Smooth muscle cell (in vitro differentiated cells): ENCODE results near the gene PMS1. TPM values are rescaled to one million over a fixed set of nuclear protein-coding genes. Genes with fewer than 3 reads are reported as not detected.

Source experiments
- DNase-seq: peaks from one replicate; lab custom pipeline; 2025; ENCODE audit not compliant: unreplicated experiment; lab: John Stamatoyannopoulos, UW
- H2AFZ ChIP-seq: fragments of 200-600 bp; sonication (generic); 2 replicates; pipeline ENCODE4 v1.6.0; 2016; ENCODE audit warnings: antibody characterized with exemption, low read depth, mild to moderate bottlenecking
- H3F3A ChIP-seq: fragments of 200-600 bp; sonication (generic); 2 replicates; pipeline ENCODE4 v1.6.0; 2017; ENCODE audit warnings: antibody characterized with exemption, low read depth
- H3K27ac ChIP-seq: fragments of 200-600 bp; sonication (generic); 2 replicates; pipeline ENCODE4 v1.5.1; 2016; ENCODE audit warnings: low read depth, mild to moderate bottlenecking
- H3K27me3 ChIP-seq: fragments of 200-600 bp; sonication (generic); 2 replicates; pipeline ENCODE4 v1.6.1; 2016; ENCODE audit warnings: low read depth, mild to moderate bottlenecking
- H3K36me3 ChIP-seq: fragments of 200-600 bp; sonication (generic); 2 replicates; pipeline ENCODE4 v1.5.1; 2016; ENCODE audit warnings: low read depth
- H3K4me1 ChIP-seq: fragments of 200-600 bp; sonication (generic); 2 replicates; pipeline ENCODE4 v1.5.1; 2016; ENCODE audit warnings: low read depth
- H3K4me2 ChIP-seq: fragments of 200-600 bp; sonication (generic); 2 replicates; pipeline ENCODE4 v1.6.0; 2016; ENCODE audit warnings: mild to moderate bottlenecking
- H3K4me3 ChIP-seq: fragments of 200-600 bp; sonication (generic); 2 replicates; pipeline ENCODE4 v1.5.1; 2016; ENCODE audit warnings: mild to moderate bottlenecking
- H3K79me2 ChIP-seq: fragments of 200-600 bp; sonication (generic); 2 replicates; pipeline ENCODE4 v1.6.0; 2016; ENCODE audit warnings: low read depth, mild to moderate bottlenecking
- H3K9ac ChIP-seq: fragments of 200-600 bp; sonication (generic); 2 replicates; pipeline ENCODE4 v1.6.0; 2016; ENCODE audit warnings: low read depth
- H3K9me3 ChIP-seq: fragments of 200-600 bp; sonication (generic); replicated peaks from 2 replicates; pipeline ENCODE4 v1.5.1; 2016; ENCODE audit warnings: low read depth
- H4K20me1 ChIP-seq: fragments of 200-600 bp; sonication (generic); 2 replicates; pipeline ENCODE4 v1.6.0; 2016; ENCODE audit warnings: low read depth
- CTCF ChIP-seq: fragments of 200-600 bp; sonication (generic); IDR thresholded peaks from 2 replicates; pipeline ENCODE4 v1.5.1; 2017; ENCODE audit warnings: borderline replicate concordance, mild to moderate bottlenecking, antibody characterized with exemption; ENCODE audit not compliant: insufficient read depth, poor library complexity, severe bottlenecking
- WGBS: methylation state at CpG from one replicate; pipeline ENCODE4 v1.1.7; 2016; ENCODE audit warnings: low lambda C conversion rate; 5-methylcytosine and 5-hydroxymethylcytosine counted together
- polyA plus RNA-seq: library from polyadenylated mRNA; unstranded; fragments of >200 nt; fragmentation: Nextera tagmentation; extraction: Ambion mirVana; gene quantifications from 2 replicates; pipeline ENCODE4 v1.2.1, GENCODE V29; 2016
- total RNA-seq: library from RNA; depleted of rRNA; stranded (reverse); fragments of >200 nt; gene quantifications from 2 replicates; pipeline ENCODE4 v1.2.3, GENCODE V29; 2014

Gene PMS1
- total and polyA plus RNA-seq, 2 experiments from 2014 or later = 12.4 to 21.9 TPM

GRCh38 chr2:189821953-189822748 lies 37.9 kb downstream of the PMS1 start:
- Histone ChIP-seq H3K27me3 (no peaks in the 10 kb centered on the region), H3K9me3 (no peaks in the 10 kb centered on the region), H2AFZ (no peak overlapping the region), H3K4me3 (no peak overlapping the region), H3K79me2 (no peaks in the 10 kb centered on the region), H3K27ac (no peak overlapping the region), H4K20me1 (no peaks in the 10 kb centered on the region), H3K4me2 (no peak overlapping the region), H3K9ac (no peak overlapping the region), H3K36me3 (peaks cover 9% of the 10 kb centered on the region), H3F3A (no peaks in the 10 kb centered on the region), H3K4me1 (no peaks in the 10 kb centered on the region)
- DNase-seq = no peak
- WGBS = 96% methylated on average over 31 of the region's 33 CpGs
- no peak for TF ChIP-seq CTCF

- no peaks in the 10 kb centered on the region for H3K79me2 ChIP-seq
- no peaks in the 10 kb centered on the region for H3K36me3 ChIP-seq
- H3K9me3 ChIP-seq = no peaks in the 10 kb centered on the region
- H3K4me3 ChIP-seq = no peak overlapping the region
- no peak overlapping the region for H3K9ac ChIP-seq
- H2AFZ ChIP-seq = no peak overlapping the region
- H3K27me3 ChIP-seq = no peaks in the 10 kb centered on the region
- over 99% methylated on average over 3 of the region's 3 CpGs for WGBS
- H3K4me1 ChIP-seq = no peaks in the 10 kb centered on the region
- H3K27ac ChIP-seq = no peak overlapping the region
- DNase-seq = no peak
- H3K4me2 ChIP-seq = no peak overlapping the region
- no peaks in the 10 kb centered on the region for H4K20me1 ChIP-seq
- no peak for TF ChIP-seq CTCF
- no peaks in the 10 kb centered on the region for H3F3A ChIP-seq
Measured at GRCh38 chr2:189824694-189825396, 40.6 kb downstream of the PMS1 start.

- Histone ChIP-seq H3K27me3 (no peaks in the 10 kb centered on the region), H3K9ac (no peak overlapping the region), H3K79me2 (no peaks in the 10 kb centered on the region), H3K27ac (no peak overlapping the region), H3K4me2 (no peak overlapping the region), H2AFZ (no peak overlapping the region), H4K20me1 (no peaks in the 10 kb centered on the region), H3F3A (no peaks in the 10 kb centered on the region), H3K4me1 (no peaks in the 10 kb centered on the region), H3K36me3 (no peaks in the 10 kb centered on the region), H3K9me3 (no peaks in the 10 kb centered on the region), H3K4me3 (no peak overlapping the region)
- 97% methylated on average over 5 of the region's 5 CpGs for WGBS
- DNase-seq = no peak
- no peak for TF ChIP-seq CTCF
Measured at GRCh38 chr2:189826039-189826438, 41.8 kb downstream of the PMS1 start.
